NCI-H1105 treated with DMSO at 0.1 percent for 48 hours (cell line): ENCODE measurements around the gene DPP3.
"Not testable (repeated sequence)": the region's sequence is repeated elsewhere in the genome, so short reads cannot be mapped to it uniquely, and the experiment has no call there.

Source experiments
- DNase-seq: peaks from one replicate; lab custom pipeline; 2025; lab: John Stamatoyannopoulos, UW

The DPP3 gene

GRCh38 chr11:66480117-66480938 lies at the start of gene DPP3:
DPP3 (plus strand) TSS chr11:66480434; CDS start chr11:66482201, 1,767 bp downstream.
- peak; percentile 97 for DNase-seq

- not testable (repeated sequence) for DNase-seq
These were observed 48.9 kb upstream of the DPP3 start for GRCh38 chr11:66431287-66431686.

- not testable (repeated sequence) for DNase-seq
These were observed 48.3 kb upstream of the DPP3 start for GRCh38 chr11:66431871-66432329.

- DNase-seq, result no peak
These were observed 47.6 kb upstream of the DPP3 start for GRCh38 chr11:66432597-66432996.

- DNase-seq, result no peak
These were observed 42.2 kb upstream of the DPP3 start for GRCh38 chr11:66437979-66438503.

GRCh38 chr11:66438504-66439466 lies 41.4 kb upstream of the DPP3 start, which contains the start of gene MRPL11:
MRPL11 (minus strand) TSS chr11:66438848; CDS start chr11:66438754, 94 bp downstream.
- peak; percentile 95 for DNase-seq

- not testable (repeated sequence) for DNase-seq
These were observed 39.9 kb upstream of the DPP3 start for GRCh38 chr11:66440101-66440939.

- not testable (repeated sequence) for DNase-seq
These were observed 39.3 kb upstream of the DPP3 start for GRCh38 chr11:66440940-66441282.

GRCh38 chr11:66443602-66444001 lies 36.6 kb upstream of the DPP3 start:
- no peak for DNase-seq

GRCh38 chr11:66447012-66447411 lies 33.2 kb upstream of the DPP3 start:
- DNase-seq, result no peak

- no peak for DNase-seq
These were observed 31.7 kb upstream of the DPP3 start for GRCh38 chr11:66448523-66448922.

- DNase-seq, result no peak
These were observed 29.7 kb upstream of the DPP3 start for GRCh38 chr11:66450560-66450959.

GRCh38 chr11:66451663-66452062 lies 28.6 kb upstream of the DPP3 start:
- no peak for DNase-seq

- DNase-seq, result no peak
These were observed 26.0 kb upstream of the DPP3 start for GRCh38 chr11:66454247-66454646.

- no peak for DNase-seq
These were observed 25.4 kb upstream of the DPP3 start for GRCh38 chr11:66454828-66455227.

- no peak for DNase-seq
These were observed 22.4 kb upstream of the DPP3 start for GRCh38 chr11:66457826-66458225.

GRCh38 chr11:66459138-66459778 lies 21.0 kb upstream of the DPP3 start:
- DNase-seq, result no peak

GRCh38 chr11:66462010-66462409 lies 18.2 kb upstream of the DPP3 start:
- no peak for DNase-seq

GRCh38 chr11:66462911-66463310 lies 17.3 kb upstream of the DPP3 start:
- DNase-seq, result no peak

GRCh38 chr11:66464116-66464515 lies 16.1 kb upstream of the DPP3 start:
- not testable (repeated sequence) for DNase-seq

- no peak for DNase-seq
These were observed 15.3 kb upstream of the DPP3 start for GRCh38 chr11:66464916-66465315.
